H9 (cell line): ENCODE data around the gene ZKSCAN2. TPM values are rescaled to one million over a fixed set of nuclear protein-coding genes. Genes with fewer than 3 reads are reported as not detected.

Experiments used
- DNase-seq: peaks from one replicate; pipeline ENCODE4 v3.0.0-alpha.2; 2017
- H2AFZ ChIP-seq: one replicate; pipeline ENCODE4 v1.6.1; 2013; ENCODE audit warnings: mild to moderate bottlenecking, low read length, control low read depth, moderate library complexity
- H2AK5ac ChIP-seq: 2 replicates; pipeline ENCODE4 v1.6.1; 2013; ENCODE audit warnings: low read length, control low read depth, mixed read lengths; ENCODE audit not compliant: insufficient read length
- H2BK120ac ChIP-seq: one replicate; pipeline ENCODE4 v1.6.1; 2013; ENCODE audit warnings: low read depth, mild to moderate bottlenecking, low read length, control low read depth, inconsistent platforms; ENCODE audit not compliant: poor library complexity, severe bottlenecking
- H2BK12ac ChIP-seq: 2 replicates; pipeline ENCODE4 v1.6.1; 2013; ENCODE audit warnings: low read length, control low read depth, mixed read lengths, low read depth; ENCODE audit not compliant: insufficient read length
- H2BK15ac ChIP-seq: 2 replicates; pipeline ENCODE4 v1.6.1; 2013; ENCODE audit warnings: low read depth, low read length, control low read depth
- H2BK20ac ChIP-seq: one replicate; pipeline ENCODE4 v1.6.1; 2013; ENCODE audit warnings: low read depth, mild to moderate bottlenecking, low read length, control low read depth, inconsistent platforms; ENCODE audit not compliant: poor library complexity, severe bottlenecking
- H2BK5ac ChIP-seq: 2 replicates; pipeline ENCODE4 v1.6.1; 2013; ENCODE audit warnings: low read length, control low read depth, mixed read lengths; ENCODE audit not compliant: insufficient read length
- H3K14ac ChIP-seq: 2 replicates; pipeline ENCODE4 v1.6.1; 2013; ENCODE audit warnings: low read length, control low read depth; ENCODE audit not compliant: insufficient read depth
- H3K18ac ChIP-seq: 2 replicates; pipeline ENCODE4 v1.6.1; 2013; ENCODE audit warnings: low read depth, mild to moderate bottlenecking, mixed read lengths, low read length, control low read depth; ENCODE audit not compliant: insufficient read length
- H3K23ac ChIP-seq: 2 replicates; pipeline ENCODE4 v1.6.1; 2013; ENCODE audit warnings: low read length, control low read depth, mixed read lengths, low read depth; ENCODE audit not compliant: insufficient read length
- H3K23me2 ChIP-seq: 2 replicates; pipeline ENCODE4 v1.6.1; 2013; ENCODE audit warnings: low read depth, mild to moderate bottlenecking, mixed read lengths, low read length, control low read depth; ENCODE audit not compliant: insufficient read length, poor library complexity, severe bottlenecking
- H3K27ac ChIP-seq: 2 replicates; pipeline ENCODE4 v1.5.1; 2013; ENCODE audit warnings: low read length, control low read depth, mixed read lengths, low read depth; ENCODE audit not compliant: insufficient read length
- H3K27me3 ChIP-seq: 2 replicates; pipeline ENCODE4 v1.6.1; 2013; ENCODE audit warnings: low read length, control low read depth, inconsistent platforms; ENCODE audit not compliant: insufficient read depth
- H3K4ac ChIP-seq: 2 replicates; pipeline ENCODE4 v1.6.1; 2013; ENCODE audit warnings: low read depth, mild to moderate bottlenecking, control low read depth, inconsistent platforms, low read length, moderate library complexity
- H3K4me1 ChIP-seq: 2 replicates; pipeline ENCODE4 v1.6.1; 2013; ENCODE audit warnings: low read length, control low read depth, inconsistent platforms; ENCODE audit not compliant: insufficient read depth
- H3K4me2 ChIP-seq: 2 replicates; pipeline ENCODE4 v1.6.1; 2013; ENCODE audit warnings: low read length, control low read depth, mixed read lengths; ENCODE audit not compliant: insufficient read length, insufficient read depth
- H3K56ac ChIP-seq: 2 replicates; pipeline ENCODE4 v1.6.1; 2013; ENCODE audit warnings: low read depth, mild to moderate bottlenecking, mixed read lengths, low read length, control low read depth; ENCODE audit not compliant: insufficient read length
- H3K79me1 ChIP-seq: 2 replicates; pipeline ENCODE4 v1.6.1; 2013; ENCODE audit warnings: low read depth, mild to moderate bottlenecking, moderate library complexity, low read length, control low read depth, inconsistent platforms; ENCODE audit not compliant: insufficient read depth, poor library complexity, severe bottlenecking
- H3K79me2 ChIP-seq: 2 replicates; pipeline ENCODE4 v1.6.1; 2013; ENCODE audit warnings: low read length, control low read depth, inconsistent platforms; ENCODE audit not compliant: insufficient read depth
- H3K9ac ChIP-seq: 2 replicates; pipeline ENCODE4 v1.6.1; 2013; ENCODE audit warnings: low read length, control low read depth, mixed read lengths; ENCODE audit not compliant: insufficient read length; ENCODE audit errors: extremely low read depth
- H3K9me3 ChIP-seq: one replicate; pipeline ENCODE4 v1.6.1; 2013; ENCODE audit warnings: low read depth, low read length, inconsistent platforms; ENCODE audit not compliant: control insufficient read depth
- H3T11ph ChIP-seq: one replicate; pipeline ENCODE4 v1.6.1; 2013; ENCODE audit warnings: mild to moderate bottlenecking, low read length, control low read depth, inconsistent platforms
- H4K20me1 ChIP-seq: one replicate; pipeline ENCODE4 v1.6.1; 2013; ENCODE audit not compliant: control insufficient read depth, insufficient read length, insufficient read depth
- H4K5ac ChIP-seq: 2 replicates; pipeline ENCODE4 v1.6.1; 2013; ENCODE audit warnings: low read depth, mild to moderate bottlenecking, mixed read lengths, low read length, control low read depth; ENCODE audit not compliant: insufficient read length
- H4K8ac ChIP-seq: replicated peaks from 2 replicates; pipeline ENCODE4 v1.6.1; 2013; ENCODE audit warnings: low read length, control low read depth, mixed read lengths, low read depth; ENCODE audit not compliant: insufficient read length
- H4K91ac ChIP-seq: 2 replicates; pipeline ENCODE4 v1.6.1; 2013; ENCODE audit warnings: low read depth, mild to moderate bottlenecking, moderate library complexity, mixed read lengths, low read length, control low read depth; ENCODE audit not compliant: insufficient read length
- H3K27ac Mint-ChIP-seq, 3 experiments: 2 replicates in 2 of 3; 3 replicates in 1 of 3; pipeline ENCODE4 v1.8.0; 2020 to 2021; ENCODE audit warnings: mixed read lengths in 3 of 3, mild to moderate bottlenecking in 1 of 3, moderate library complexity in 1 of 3
- H3K27me3 Mint-ChIP-seq: 2 replicates; pipeline ENCODE4 v1.8.0; 2021; ENCODE audit warnings: low read depth, mild to moderate bottlenecking, moderate library complexity, mixed read lengths
- H3K36me3 Mint-ChIP-seq, 3 experiments: 2 replicates in 2 of 3; 3 replicates in 1 of 3; pipeline ENCODE4 v1.8.0; 2020 to 2021; ENCODE audit warnings: low read depth in 3 of 3, mixed read lengths in 3 of 3; ENCODE audit not compliant: insufficient read depth in 1 of 3
- H3K4me1 Mint-ChIP-seq, 2 experiments: 2 replicates each; pipeline ENCODE4 v1.8.0; 2020; ENCODE audit warnings: mixed read lengths in 2 of 2
- H3K4me3 Mint-ChIP-seq, 2 experiments: 2 replicates in 1 of 2; 3 replicates in 1 of 2; pipeline ENCODE4 v1.8.0; 2020 to 2021; ENCODE audit warnings: mild to moderate bottlenecking in 2 of 2, mixed read lengths in 2 of 2, moderate library complexity in 1 of 2
- H3K9me3 Mint-ChIP-seq, 2 experiments: 2 replicates in 1 of 2; 3 replicates in 1 of 2; pipeline ENCODE4 v1.8.0; 2020; ENCODE audit warnings: mild to moderate bottlenecking in 2 of 2, mixed read lengths in 2 of 2, moderate library complexity in 1 of 2
- WGBS: extraction: QIAGEN DNeasy Blood & Tissue Kit; methylation state at CpG from one replicate; pipeline ENCODE4 v1.1.7; 2013; ENCODE audit warnings: missing lambda C conversion rate, low lambda C conversion rate, mixed read lengths; ENCODE audit not compliant: insufficient read length; ENCODE audit errors: extremely low coverage; 5-methylcytosine and 5-hydroxymethylcytosine counted together
- total RNA-seq: library from RNA; stranded (reverse); gene quantifications from 2 replicates; pipeline ENCODE4 v1.2.1, GENCODE V29; 2021
- TF ChIP-seq, protein P1 (sequence below): fragments of 200-600 bp; sonication (generic); conservative IDR thresholded peaks from 3 replicates; pipeline ENCODE4 v1.8.0; 2021; ENCODE audit warnings: antibody characterized with exemption, mild to moderate bottlenecking

ZKSCAN2 gene
- total RNA-seq, 1 experiment from 2014 or later: 16.5 TPM

- Histone ChIP-seq H3K27me3 (no peaks in the 10 kb centered on the region), H3K79me2 (no peaks in the 10 kb centered on the region), H3K27ac (no peak overlapping the region), H3K23me2 (no peaks in the 10 kb centered on the region), H2BK120ac (no peak overlapping the region), H2BK12ac (no peak overlapping the region), H2AFZ (no peak overlapping the region), H4K91ac (no peak overlapping the region), H2BK20ac (no peak overlapping the region), H3T11ph (no peak overlapping the region), H3K18ac (no peak overlapping the region), H2AK5ac (no peak overlapping the region), H4K5ac (no peak overlapping the region), H3K9ac (no peak overlapping the region), H3K79me1 (no peaks in the 10 kb centered on the region), H3K4ac (no peak overlapping the region), H3K14ac (no peak overlapping the region), H4K20me1 (no peaks in the 10 kb centered on the region), H3K9me3 (no peaks in the 10 kb centered on the region), H2BK15ac (no peak overlapping the region), H3K23ac (no peak overlapping the region), H2BK5ac (no peak overlapping the region), H3K4me2 (no peak overlapping the region), H4K8ac (no peak overlapping the region), H3K4me1 (no peaks in the 10 kb centered on the region), H3K56ac (no peak overlapping the region)
- no peaks in the 10 kb centered on the region for H3K4me1 Mint-ChIP-seq
- WGBS: no CpG with 5 or more reads among the region's 3 CpGs
- TF ChIP-seq, protein P1, sequence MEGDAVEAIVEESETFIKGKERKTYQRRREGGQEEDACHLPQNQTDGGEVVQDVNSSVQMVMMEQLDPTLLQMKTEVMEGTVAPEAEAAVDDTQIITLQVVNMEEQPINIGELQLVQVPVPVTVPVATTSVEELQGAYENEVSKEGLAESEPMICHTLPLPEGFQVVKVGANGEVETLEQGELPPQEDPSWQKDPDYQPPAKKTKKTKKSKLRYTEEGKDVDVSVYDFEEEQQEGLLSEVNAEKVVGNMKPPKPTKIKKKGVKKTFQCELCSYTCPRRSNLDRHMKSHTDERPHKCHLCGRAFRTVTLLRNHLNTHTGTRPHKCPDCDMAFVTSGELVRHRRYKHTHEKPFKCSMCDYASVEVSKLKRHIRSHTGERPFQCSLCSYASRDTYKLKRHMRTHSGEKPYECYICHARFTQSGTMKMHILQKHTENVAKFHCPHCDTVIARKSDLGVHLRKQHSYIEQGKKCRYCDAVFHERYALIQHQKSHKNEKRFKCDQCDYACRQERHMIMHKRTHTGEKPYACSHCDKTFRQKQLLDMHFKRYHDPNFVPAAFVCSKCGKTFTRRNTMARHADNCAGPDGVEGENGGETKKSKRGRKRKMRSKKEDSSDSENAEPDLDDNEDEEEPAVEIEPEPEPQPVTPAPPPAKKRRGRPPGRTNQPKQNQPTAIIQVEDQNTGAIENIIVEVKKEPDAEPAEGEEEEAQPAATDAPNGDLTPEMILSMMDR: no peak
- H3K9me3 Mint-ChIP-seq: no peaks in the 10 kb centered on the region
- H3K36me3 Mint-ChIP-seq: peaks cover 0 to 5% (median 0%) of the 10 kb centered on the region in 3 experiments; a peak in 2 of 7 replicates
- H3K4me3 Mint-ChIP-seq: no peak overlapping the region
- DNase-seq: no peak
- peak overlapping the region in 1 of 3 experiments; percentile 52; a peak in 1 of 7 replicates for H3K27ac Mint-ChIP-seq
- H3K27me3 Mint-ChIP-seq: peaks cover 2% of the 10 kb centered on the region
These were observed 21.7 kb downstream of the ZKSCAN2 start for GRCh38 chr16:25235991-25236390.
